Gastroesophageal sphincter (tissue), 3 donors: ENCODE measurements around the gene PKP3.

Source experiments
- EP300 ChIP-seq: sonication (generic); formaldehyde crosslinking; IDR thresholded peaks from one replicate; pipeline ENCODE4 v1.6.1; 2017; ENCODE audit warnings: antibody characterized with exemption, mild to moderate bottlenecking
- POLR2A ChIP-seq, 2 donors: fragments of 450-650 bp; IDR thresholded peaks; one replicate each; pipeline ENCODE4 v1.6.1; 2017; ENCODE audit warnings: antibody characterized with exemption in 2 of 2, mild to moderate bottlenecking in 2 of 2, moderate library complexity in 1 of 2
- POLR2AphosphoS5 ChIP-seq: sonication (generic); formaldehyde crosslinking; IDR thresholded peaks from one replicate; pipeline ENCODE4 v1.6.1; 2017; ENCODE audit warnings: antibody characterized with exemption
- TF ChIP-seq, protein P1 (sequence below), 4 experiments: fragments of 200-600 bp in 2 of 4; fragments of 450-650 bp in 2 of 4; sonication (generic) in 1 of 4; IDR thresholded peaks; one replicate each; pipeline ENCODE4 v1.5.1; 2017 to 2019; ENCODE audit warnings: antibody characterized with exemption in 4 of 4, mild to moderate bottlenecking in 2 of 4, moderate library complexity in 2 of 4

DNA sequence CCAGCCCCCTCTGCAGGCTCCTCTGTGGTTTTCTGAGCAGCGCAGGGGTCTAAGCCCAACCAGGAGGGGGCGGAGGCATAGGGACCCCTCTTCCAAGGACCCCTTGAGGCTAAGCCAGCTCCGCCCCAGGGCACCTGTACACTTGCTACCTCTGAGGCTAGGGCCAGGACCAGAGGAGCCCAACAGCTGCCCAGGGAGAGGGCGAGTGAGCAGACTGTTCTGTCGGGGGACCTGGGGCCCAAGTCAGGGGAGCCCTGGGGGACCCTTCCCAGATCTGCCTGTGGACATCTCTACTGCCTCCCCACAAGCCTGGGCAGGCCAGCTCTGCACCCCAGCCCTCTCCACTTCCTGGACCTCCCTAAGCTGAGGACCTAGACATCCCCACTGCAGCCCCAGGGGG, 23.0 kb upstream of the PKP3 start:
- TF ChIP-seq, protein P1, sequence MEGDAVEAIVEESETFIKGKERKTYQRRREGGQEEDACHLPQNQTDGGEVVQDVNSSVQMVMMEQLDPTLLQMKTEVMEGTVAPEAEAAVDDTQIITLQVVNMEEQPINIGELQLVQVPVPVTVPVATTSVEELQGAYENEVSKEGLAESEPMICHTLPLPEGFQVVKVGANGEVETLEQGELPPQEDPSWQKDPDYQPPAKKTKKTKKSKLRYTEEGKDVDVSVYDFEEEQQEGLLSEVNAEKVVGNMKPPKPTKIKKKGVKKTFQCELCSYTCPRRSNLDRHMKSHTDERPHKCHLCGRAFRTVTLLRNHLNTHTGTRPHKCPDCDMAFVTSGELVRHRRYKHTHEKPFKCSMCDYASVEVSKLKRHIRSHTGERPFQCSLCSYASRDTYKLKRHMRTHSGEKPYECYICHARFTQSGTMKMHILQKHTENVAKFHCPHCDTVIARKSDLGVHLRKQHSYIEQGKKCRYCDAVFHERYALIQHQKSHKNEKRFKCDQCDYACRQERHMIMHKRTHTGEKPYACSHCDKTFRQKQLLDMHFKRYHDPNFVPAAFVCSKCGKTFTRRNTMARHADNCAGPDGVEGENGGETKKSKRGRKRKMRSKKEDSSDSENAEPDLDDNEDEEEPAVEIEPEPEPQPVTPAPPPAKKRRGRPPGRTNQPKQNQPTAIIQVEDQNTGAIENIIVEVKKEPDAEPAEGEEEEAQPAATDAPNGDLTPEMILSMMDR (IDR thresholded peaks at IDR 0.05) = no peak
- no peak for TF ChIP-seq POLR2A (IDR thresholded peaks at IDR 0.05)
- TF ChIP-seq EP300 = no peak
- no peak for TF ChIP-seq POLR2AphosphoS5
